ENCODE data around the gene RTBDN.
"Not testable (repeated sequence)": the region's sequence is repeated elsewhere in the genome, so short reads cannot be mapped to it uniquely, and the experiment has no call there.

RTBDN gene

DNA sequence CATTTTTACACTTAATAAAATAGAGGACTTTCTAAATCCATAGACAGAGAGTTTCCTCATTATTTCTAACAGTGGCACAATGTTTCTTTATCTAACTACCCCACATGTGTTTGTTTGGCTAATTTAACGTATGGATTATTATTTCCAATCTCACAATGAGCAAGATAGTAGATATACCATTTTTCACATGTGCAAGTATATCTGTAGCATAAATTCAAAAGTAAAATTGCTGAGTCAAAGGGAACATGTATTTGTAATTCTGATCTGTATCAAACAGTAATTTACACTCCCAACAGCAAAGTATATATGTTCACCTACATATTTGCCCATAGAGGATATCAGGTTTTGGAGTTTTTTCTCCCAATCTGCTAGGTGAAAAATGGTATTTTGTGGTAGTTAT is 22.3 kb upstream of the RTBDN start:
- no peak for DNase-seq

DNA sequence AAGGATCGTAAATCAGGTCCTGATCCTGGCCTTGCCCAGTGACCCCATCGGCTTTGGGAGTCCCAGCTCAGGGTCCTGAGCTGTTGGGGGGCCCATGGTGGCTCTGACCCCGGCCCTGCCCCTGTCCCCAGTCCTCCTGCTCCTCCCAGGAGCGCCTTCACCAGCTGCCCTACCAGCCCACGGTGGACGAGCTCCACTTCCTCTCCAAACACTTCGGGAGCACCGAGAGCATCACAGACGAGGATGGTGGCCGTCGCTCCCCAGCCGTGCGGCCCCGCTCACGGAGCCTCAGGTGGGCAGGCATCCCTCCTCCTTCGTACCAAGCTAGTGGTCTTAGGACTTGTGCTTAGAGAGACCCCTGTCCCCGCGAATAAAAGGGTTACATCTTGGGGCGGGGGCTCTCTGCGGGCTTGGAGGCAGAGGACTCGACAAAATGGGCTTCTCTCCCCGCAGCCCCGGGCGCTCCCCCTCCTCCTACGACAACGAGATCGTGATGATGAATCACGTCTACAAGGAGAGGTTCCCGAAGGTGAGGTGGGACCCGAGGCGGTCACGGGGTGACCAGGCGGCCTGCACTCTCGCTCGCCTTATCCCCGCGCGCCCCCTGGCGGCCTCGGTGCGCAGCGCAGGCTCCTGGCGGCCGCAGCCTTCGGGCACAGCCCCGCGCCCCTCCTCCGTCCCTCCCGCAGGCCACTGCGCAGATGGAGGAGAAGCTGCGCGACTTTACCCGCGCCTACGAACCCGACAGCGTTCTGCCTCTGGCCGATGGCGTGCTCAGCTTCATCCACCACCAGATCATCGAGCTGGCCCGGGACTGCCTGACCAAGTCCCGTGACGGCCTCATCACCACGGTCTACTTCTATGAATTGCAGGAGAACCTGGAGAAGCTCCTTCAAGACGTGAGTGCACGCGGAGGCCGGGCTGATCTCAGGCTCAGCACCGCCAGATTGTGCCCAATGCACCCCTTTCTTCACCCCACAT is 13.1 kb upstream of the RTBDN start:
- peak; percentile 79 to 82 for DNase-seq

DNA sequence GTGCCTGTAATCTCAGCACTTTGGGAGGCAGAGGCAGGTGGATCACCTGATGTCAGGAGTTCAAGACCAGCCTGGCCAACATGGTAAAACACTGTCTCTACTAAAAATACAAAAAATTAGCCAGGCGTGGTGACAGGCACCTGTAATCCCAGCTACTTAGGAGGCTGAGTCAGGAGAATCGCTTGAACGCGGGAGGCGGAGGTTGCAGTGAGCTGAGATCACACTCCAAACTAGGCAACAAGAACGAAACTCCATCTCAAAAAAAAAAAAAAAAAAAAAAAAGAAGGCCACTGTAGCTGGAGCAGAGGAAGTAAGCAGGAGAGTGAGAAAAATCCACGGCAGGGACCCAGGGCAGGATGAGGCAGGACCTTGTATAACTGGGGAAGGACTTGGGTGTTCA is 12.2 kb upstream of the RTBDN start:
- not testable (repeated sequence) for DNase-seq

DNA sequence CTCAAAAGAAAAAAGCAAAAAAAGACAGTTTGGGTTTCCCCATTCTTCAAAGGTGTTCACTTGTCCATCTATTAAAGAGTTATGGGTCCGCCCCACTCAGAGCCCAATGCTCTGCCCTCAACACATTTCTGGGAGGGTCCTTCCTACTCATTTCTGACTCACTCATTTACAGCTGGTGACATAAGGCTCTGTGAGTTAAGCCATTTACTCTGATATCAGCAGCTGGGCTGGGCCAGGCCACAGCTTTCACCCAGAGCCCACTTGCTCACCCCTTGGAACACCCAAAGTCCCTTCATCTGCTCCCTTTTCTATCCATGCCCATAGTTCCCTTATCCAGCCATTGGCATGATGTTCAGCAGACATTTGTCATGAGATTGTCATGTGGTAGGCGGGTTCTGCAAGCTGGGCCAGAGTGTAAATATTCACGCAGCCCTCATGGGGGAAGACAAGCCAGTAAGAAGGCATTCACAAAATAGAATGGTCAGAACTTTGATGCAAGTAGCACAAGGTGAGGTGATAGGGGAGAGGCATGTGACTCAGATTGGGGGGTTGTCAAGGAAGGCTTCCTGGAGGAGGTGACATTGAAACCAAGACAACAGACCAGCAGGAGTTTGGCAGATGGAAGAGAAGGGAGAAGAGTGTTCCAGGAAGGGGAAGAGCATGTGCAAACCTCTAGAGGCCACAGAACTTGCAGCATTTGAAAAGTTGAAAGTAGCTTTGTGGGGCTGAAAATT is 9.8 kb upstream of the RTBDN start:
- DNase-seq: no peak

DNA sequence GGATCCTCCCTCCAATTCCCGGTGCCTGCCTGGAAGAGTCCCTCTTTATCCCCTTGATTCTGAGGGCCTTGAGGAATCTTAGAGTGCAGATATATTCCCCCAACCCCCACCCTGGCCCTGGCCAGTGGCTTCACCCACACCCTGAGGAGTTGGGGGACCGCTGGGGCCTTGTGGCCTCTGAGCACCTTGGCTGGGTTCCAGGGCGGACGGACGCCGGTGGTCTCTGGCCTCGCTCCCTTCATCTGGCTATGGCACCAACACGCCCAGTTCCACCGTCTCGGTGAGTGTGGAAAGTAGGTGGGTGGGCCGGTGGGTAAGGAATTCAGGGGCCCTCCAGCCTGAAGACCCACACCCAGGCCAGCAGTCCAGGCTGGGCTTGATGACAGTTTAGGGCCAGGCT is 8.9 kb upstream of the RTBDN start:
- DNase-seq: no peak

DNA sequence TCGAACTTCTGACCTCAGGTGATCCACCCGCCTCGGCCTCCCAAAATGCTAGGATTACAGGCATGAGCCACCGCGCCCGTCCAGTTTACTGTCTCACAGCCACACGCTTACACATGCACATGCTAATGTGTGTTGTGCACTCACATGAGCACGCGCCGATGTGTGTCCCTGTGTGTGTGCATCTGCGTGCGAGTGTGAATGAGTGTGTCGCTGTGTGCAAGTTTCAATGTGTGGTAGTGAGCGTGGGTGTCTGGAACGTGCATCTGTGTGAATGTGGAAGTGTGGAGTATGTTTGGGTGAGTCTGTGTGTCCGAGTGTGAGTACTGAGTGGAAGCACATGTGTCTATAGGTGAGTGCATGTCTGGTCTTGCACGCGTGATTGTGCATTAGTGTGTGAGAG is 8.1 kb upstream of the RTBDN start:
- no peak for DNase-seq

DNA sequence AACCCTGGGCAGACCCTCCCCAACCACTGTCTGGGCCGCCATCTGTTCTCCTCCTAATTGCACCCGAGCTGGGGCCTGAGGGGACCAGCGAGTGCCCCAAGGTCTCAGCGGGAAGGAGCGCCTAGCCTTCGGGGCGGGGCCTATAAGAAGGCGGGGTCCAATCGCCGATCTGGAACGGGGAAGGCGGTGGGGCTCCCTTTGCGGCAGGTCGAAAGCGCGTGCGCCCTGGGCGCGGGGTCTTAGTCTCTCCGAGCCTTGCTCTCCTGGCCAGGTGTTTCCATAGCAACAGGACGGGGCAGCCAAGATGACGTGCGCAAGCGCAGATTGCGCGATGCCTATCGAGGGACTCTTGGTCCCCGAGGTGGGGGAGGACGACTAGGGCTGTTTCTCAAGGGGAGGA is 6.7 kb upstream of the RTBDN start:
- DNase-seq: peak in 1 of 2 donors; percentile 27

DNA sequence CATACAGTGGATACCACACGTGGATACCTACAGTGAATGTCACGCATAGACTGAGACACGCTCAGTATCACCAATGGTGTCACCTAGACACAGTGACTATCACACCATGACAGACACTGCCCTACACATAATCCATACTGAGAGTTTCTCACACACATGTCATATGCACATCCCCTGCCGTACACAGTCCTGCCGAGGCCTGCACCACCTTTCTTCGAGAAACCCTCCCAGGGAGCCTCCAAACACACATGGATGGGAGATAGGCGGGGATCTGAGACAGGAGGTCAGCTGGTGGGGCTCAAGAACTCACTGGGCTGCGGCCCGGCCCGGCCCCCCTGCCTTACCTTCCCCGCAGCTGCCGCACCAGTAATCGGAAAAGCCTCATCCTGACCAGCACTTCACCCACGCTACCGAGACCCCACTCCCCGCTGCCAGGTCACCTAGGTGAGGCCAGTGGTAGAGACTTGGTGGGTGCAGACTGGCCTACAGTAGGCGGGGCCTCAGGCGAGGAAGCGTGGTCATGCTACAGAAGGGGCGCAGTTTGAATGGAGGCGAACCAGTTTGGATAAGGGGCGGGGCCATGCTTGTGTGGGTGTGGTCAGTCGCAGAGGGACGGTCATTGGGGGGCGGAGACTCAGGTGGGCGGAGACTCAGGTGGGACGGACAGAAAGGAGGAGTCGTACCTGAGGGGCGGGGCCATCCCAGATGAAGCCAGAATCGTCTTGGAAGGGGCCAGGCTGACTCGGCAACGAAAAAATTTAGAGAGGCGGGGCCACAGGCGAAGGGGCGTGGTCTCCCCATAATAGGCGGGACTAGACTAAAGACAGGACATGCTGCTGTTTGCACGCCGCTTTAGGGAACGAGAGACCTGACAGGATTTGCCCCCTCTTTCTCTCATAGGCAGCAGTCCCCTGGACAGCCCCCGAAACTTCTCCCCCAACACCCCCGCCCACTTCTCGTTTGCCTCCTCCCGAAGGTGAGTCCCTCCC is 6.0 kb upstream of the RTBDN start:
- peak; percentile 35 to 40 for DNase-seq

DNA sequence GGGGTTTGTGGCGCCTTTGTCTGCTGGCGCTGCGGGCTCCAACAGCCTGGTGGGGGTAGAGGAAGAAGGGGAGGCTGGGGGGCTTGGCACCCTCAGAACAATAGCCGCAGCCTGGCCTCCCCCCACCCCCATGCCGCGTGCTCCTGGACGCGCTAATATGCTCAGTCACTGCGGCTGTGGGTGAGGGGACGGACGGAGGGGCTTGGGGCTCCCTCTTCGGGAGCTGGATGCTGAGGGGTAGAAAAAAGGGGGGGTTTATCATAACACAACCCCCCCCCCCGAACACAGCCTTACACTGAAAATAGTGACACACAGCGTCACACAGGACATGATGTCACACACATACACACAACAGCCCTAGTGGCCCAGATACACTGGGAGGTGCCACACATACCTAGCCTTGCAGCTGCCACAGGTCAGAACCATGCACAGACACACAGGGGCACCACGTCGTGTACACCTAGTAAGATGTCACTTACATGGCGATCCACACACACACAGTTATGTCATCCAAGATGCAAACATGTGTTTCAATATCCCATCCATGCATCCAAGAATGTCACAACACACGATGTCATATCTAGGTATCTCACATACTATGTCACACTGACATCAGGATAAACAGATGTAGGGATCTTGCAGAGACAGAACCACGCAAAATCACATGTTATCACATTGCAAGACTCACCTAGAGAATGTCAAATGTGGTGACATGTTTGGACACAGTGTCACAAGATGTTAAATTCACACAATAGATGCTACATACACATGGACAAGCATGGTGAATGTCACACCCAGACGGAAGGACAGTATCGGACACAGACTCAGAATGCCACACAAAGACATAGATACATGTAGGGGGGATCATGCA is 4.7 kb upstream of the RTBDN start:
- peak in 1 of 2 donors; percentile 18 for DNase-seq

DNA sequence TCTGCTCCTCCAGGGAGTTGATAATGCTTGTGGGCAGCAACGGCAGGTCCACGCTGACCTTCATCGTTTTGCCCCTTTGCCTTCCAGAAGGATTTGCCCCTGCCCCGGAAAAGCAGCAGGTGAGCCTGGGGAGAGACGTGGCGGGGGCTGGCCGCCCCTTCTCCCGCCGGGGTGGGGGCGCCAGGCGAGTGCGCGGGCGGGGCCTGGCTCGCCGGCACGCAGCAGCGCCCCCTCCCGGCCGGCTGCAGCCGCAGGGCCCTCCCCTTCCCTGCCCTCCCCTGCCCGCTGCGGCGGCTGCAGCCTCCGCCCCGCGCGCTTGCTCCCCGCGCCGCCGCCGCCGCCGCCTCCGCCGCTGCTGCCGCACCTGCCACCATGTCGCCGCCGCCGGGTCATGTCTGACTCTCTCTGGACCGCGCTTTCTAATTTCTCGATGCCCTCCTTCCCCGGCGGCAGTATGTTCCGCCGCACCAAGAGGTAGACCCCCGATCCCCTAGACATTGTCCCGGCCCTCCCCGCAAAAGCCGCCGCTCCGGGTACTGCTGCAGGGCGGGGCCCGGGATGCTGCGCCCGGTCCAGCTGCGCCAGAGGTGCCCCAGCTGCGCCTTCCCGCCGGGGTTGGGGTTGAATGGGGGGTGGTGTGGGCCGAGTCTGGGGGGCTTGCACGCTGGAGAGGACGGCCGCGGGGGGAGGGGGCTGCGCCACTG is 4.0 kb upstream of the RTBDN start, which contains the start of gene MAST1:
Gene MAST1, plus strand, starts transcription at position 334 of the 704 bp plus-strand sequence. Its CDS starts 58 bp downstream, at position 392.
- DNase-seq: peak; percentile 29 to 47

DNA sequence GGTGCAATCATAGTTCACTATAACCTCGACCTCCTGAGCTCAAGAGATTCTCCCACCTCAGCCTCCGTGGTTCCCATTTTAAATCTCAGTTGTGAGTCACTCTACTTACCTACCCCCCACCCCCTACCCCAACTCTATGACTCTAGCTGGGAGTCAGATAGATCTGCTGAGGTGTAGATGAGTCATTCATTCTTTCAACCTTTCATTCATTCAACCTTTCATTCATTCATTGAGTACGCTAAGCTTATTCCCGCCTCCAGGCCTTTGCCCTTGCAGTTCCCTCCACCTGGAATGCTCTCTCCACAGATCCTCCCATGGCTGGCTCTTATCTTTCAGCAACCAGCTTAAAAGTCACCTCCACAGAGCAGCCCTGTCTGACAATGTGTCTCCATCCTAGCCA is 2.8 kb upstream of the RTBDN start:
- no peak for DNase-seq

DNA sequence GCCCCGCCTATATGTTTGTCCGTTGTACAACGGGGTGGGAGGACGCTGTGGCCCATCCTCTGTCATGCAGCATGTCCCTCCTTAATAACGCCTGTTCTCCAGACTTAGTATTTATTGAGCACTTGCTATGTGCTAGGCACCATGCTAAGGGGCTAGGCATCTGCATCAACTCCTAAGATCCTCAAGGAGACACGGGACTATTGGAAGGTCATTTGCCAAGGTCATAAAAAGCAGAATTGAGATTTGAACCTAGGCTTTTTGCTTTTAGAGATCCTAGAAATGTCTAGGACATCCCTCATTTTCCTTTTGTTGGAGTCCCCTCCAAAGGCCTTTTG is 2.1 kb upstream of the RTBDN start:
- DNase-seq: no peak

DNA sequence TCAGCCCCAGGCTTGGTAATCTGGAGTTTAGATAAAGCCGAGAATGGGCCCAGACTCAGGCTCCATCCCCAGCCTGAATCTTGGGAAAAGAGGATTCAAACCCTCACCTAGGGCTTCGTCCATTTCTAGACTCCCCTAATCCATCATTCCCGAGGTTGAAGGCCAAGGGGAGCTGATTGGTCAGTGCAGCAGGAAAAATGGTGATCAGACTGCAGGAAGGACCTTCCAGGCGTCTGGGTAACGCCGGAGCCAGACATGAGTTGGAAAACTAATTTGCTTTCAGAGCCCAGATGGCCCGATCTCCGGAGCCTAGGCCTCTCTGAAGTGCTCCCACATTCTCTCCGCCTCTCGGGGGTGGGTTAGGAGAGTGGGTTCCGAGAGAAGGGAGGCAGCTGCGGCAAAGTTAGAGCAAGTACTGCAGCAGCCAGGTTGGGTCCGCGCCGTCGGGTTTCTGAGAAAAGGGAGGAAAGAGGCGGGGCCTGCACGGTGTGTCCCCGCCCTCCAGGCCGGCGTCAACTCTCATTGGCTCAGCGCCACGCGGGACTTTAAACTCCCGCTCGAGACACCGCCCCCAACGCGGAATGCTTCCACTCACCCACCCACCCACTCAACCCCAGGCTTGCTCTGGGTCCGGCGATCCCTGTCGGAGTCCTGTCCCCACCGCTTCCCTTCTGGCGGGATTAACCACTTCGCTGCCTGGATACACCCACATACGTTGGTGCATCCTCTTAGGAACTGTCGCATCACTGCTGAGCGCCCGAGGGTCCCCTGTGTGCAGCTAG is 788 bp upstream of the RTBDN start:
- DNase-seq: peak; percentile 35 to 36

DNA sequence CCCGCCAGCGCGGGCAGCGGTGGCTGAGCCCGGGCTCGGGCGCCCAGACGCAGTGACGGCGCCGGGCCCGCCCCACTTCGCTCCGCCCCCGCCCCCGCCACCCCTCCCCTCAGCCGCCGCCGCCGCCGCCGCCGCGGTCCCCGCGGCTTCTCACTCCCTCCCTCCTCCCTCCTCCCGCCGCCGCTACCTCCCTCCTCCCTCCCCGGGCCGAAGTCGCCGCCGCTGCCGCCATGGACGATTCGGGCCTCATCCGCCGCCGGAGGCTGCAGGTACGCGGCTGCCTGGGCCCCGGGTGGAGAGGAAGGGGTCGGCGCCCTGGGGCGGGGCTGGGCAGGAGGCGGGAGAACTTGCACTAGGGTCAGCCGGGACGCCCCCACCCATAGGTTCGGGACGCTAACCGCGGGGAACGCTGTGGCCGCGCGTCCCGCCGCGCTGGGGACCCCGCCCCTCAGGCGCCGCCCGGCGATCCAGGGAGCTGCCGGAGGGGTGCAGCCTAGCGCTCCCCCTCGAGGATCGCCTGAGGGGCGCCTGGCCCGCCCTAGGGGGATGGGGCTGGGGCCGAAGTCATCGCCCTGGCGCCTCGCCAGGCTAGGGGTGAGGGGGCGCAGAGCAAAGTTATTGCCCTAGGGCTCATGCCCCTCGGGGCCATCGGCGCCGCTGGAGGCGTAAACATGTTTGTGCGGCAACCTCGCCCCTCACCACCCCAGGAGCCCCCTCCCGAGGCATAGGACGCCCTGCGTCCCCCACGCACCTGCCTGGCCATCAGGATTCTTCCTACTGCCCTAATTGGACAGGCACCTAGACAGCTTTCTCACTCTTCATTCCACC is 427 bp downstream of the RTBDN start:
- DNase-seq: peak; percentile 51 to 62

DNA sequence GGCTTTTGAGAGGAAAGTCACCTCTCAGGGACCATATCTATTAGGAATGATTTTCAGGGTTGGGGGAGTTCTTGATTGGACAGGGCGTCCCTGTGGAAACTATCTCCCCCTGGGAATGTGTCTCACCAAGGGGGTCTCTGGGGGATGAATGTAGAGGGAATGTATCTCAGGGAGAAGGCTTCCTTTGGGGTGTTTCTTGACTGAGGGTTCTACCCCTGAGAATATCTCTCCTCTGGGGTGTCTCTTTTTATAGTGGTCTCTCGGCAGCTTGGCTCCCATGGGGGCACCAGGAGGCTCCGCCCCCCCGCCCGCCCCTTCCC is 1.0 kb downstream of the RTBDN start:
- DNase-seq: no peak

DNA sequence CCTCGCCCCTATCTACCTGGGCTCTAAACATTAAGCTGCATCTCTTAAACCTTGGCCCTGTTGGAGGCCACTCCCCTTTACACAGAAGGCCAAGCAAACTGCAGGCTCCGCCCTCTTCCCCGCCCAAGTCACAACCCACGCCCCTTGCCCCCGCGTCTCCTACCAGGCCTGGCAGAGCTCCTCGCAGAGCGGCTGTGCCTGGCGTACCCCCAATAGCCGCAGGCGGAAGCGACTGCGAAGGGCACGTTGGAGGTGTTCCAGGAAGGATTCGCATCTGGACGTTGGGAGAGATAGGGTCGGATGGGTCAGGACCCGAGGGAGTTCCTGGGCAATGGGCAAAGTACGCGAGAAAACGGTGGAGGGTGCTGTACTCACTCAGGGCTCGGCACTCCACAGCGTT is 5.9 kb downstream of the RTBDN start:
- DNase-seq: peak in 1 of 2 donors; percentile 25

DNA sequence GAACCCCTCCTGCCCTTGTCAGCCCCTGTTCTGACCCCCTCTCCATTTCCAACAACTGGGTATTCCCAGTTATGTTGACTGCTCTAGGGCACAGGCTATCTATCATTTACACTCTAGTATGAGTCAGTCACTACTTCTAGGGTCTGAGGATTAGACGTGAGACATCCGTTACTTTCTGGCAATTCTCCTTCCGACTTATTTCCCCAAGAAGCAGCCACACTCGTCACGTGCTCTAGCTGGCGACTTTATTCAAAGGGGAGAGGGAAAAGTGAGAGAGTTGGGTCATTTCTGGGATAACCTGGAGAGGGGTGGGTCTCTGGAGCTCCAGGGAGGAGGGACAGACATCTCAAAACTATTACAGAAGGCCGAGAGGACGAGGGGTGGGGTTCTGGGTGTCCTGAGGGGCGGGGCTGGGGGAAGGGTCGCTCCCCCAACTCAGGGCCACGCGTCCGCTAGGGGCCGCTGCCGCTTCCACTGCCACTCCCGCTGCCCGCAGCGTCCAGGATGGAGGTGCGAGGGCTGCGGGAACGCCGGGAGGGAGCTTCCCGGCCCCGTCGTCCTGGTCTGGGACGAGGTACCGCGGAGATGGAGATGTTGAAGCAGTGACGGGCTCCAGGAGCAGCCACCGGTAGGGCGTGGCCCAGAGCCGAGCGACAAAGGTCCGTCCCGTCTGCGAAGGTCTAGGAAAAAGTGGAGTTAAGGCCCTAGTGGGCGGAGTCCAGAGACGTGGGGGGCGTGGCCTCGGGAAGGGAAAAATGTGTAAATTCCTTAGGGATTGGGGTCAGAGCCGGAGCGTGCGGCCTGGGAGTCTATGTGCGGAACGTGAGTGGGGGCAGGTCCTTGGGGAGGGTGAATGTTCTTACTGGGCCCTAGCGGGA is 8.9 kb downstream of the RTBDN start:
- DNase-seq: no peak

DNA sequence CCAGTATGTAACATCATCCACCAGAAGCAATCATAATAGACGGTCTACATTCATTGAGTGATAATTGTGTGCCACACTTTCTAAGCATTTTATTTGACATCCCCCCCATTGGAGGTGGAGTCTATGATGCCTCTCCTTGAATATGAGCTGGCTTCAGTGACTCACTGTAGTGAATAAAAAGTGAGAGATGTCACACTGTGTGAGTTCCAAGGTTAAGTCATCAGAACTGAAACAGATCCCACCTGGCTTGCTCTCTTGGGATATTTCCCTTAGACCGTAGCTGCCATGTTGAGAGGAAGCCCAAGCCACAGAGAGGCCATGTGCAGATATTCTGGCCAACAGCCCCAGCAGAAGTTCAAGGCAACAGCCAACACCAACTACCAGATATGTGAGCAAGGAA is 12.6 kb downstream of the RTBDN start:
- no peak for DNase-seq

Measured in CD4-positive, alpha-beta T cell treated with Interleukin-4 for 1 hour (primary cell).